ENCODE data around the gene TRIM44.

Gene TRIM44

DNA sequence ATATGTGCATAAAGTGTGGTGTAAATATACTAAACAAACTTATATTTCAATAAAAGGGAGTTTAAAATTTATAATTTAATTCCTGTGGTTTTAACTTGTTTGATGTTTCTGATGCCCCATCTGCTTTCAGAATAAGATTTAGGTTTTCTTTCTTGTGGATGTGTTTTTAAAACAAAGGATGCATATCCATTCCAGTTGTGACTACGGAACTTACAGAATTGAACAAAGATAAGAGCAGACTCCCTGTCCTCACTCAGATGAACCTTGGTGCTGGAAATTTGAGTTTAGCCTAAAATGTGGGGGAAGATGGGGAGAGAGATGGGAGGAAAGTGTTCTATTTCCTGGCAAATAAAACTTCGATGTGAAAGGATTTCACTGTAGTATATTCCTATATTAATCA lies 41.8 kb upstream of the TRIM44 start:
- H3K27ac ChIP-seq (ENCODE audit: low read depth, low read length): peak overlapping the region; percentile 52
- H3K79me2 ChIP-seq (ENCODE audit: control insufficient read depth, insufficient read depth, low read length, unreplicated experiment): peaks cover 27% of the 10 kb centered on the region
- H3K4me3 ChIP-seq (ENCODE audit: low read depth, low read length): peak overlapping the region; percentile 75
- peaks cover 62% of the 10 kb centered on the region for H3K4me1 ChIP-seq (ENCODE audit: control insufficient read depth, insufficient read depth, low read length, unreplicated experiment)
- H3K27me3 ChIP-seq (ENCODE audit: insufficient read depth, low read length): no peaks in the 10 kb centered on the region
- H2AFZ ChIP-seq (ENCODE audit: low read length, unreplicated experiment): no peak overlapping the region
- no peaks in the 10 kb centered on the region for H3K36me3 ChIP-seq (ENCODE audit: insufficient read depth, low read length)

DNA sequence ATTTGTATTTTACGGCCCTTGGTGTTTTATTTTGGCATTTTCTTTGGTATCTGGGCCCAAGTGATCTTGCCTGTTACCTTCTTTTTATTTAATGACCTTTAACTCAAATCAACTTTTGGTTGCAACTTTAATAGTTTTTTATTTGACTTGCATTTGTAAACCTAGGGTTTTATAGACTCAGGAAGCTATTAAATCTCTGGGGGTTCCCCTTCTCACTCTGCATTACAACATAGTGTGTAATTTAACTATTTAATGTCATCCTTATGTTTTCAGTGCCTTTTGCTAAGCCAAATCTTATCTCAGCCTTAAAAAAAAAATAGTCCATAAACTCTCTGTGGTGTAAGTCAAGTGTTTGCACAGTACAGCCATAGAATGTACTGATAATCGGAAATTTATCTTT lies 41.0 kb upstream of the TRIM44 start:
- Histone ChIP-seq H2AFZ (ENCODE audit: low read length, unreplicated experiment) (no peak overlapping the region), H3K79me2 (ENCODE audit: control insufficient read depth, insufficient read depth, low read length, unreplicated experiment) (peaks cover 27% of the 10 kb centered on the region), H3K4me1 (ENCODE audit: control insufficient read depth, insufficient read depth, low read length, unreplicated experiment) (peaks cover 55% of the 10 kb centered on the region), H3K27ac (ENCODE audit: low read depth, low read length) (peak overlapping the region; percentile 52), H3K36me3 (ENCODE audit: insufficient read depth, low read length) (no peaks in the 10 kb centered on the region), H3K4me3 (ENCODE audit: low read depth, low read length) (peak overlapping the region; percentile 75), H3K27me3 (ENCODE audit: insufficient read depth, low read length) (no peaks in the 10 kb centered on the region)

DNA sequence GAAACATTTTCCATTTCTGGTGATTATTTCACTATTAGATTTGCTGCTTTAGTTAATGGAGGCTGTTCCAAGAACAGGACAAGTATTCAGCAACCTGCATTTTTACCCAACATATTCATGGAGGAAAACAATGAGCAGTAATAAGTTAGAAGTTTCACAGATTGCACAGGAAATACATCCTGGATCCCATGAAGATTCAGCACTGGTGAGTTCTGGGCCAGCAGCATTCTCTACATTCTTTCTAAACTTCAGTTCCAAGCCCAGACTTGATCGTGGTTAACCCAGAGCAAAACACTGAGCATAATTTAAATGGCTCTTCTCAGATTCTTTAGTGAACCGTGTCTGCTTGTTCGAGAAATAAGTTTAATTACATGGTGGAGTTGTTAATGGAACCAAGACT lies 40.5 kb upstream of the TRIM44 start:
- Histone ChIP-seq H3K79me2 (ENCODE audit: control insufficient read depth, insufficient read depth, low read length, unreplicated experiment) (peaks cover 27% of the 10 kb centered on the region), H3K4me1 (ENCODE audit: control insufficient read depth, insufficient read depth, low read length, unreplicated experiment) (peaks cover 51% of the 10 kb centered on the region), H3K36me3 (ENCODE audit: insufficient read depth, low read length) (no peaks in the 10 kb centered on the region), H3K4me3 (ENCODE audit: low read depth, low read length) (peak overlapping the region; percentile 75), H2AFZ (ENCODE audit: low read length, unreplicated experiment) (no peak overlapping the region), H3K27ac (ENCODE audit: low read depth, low read length) (peak overlapping the region; percentile 52), H3K27me3 (ENCODE audit: insufficient read depth, low read length) (no peaks in the 10 kb centered on the region)

DNA sequence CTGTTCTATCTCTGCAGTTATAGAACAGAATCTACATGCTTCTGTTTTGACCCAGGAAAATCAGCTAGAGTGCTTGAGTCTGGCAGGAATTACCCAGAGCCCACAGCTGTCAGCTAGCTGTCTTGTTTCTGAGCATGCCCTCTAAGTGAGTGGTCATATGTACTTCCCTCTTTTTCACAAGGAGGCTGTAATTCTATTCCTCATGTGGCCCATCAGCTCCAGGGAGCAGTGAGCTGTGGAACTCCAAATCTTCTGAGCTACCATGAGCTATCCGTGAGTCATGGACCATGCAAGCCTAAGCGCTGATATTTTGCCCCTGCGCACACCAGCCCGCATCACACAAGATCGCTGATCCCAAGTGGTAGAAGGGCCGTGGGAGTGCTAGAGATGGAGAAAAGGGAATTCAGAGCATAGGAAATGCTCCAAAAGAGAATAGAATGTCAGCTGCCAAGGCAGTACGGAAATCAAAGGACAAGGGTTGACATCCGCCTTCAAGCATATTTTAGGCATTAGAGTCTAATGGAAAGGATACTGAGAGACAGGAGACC lies 38.9 kb upstream of the TRIM44 start:
- Histone ChIP-seq H3K27me3 (ENCODE audit: insufficient read depth, low read length) (no peaks in the 10 kb centered on the region), H3K79me2 (ENCODE audit: control insufficient read depth, insufficient read depth, low read length, unreplicated experiment) (peaks cover 26% of the 10 kb centered on the region), H2AFZ (ENCODE audit: low read length, unreplicated experiment) (no peak overlapping the region), H3K4me1 (ENCODE audit: control insufficient read depth, insufficient read depth, low read length, unreplicated experiment) (peaks cover 47% of the 10 kb centered on the region), H3K36me3 (ENCODE audit: insufficient read depth, low read length) (no peaks in the 10 kb centered on the region), H3K27ac (ENCODE audit: low read depth, low read length) (peak overlapping the region; percentile 53), H3K4me3 (ENCODE audit: low read depth, low read length) (no peak overlapping the region; the same call in 1 of the 2 replicates)

DNA sequence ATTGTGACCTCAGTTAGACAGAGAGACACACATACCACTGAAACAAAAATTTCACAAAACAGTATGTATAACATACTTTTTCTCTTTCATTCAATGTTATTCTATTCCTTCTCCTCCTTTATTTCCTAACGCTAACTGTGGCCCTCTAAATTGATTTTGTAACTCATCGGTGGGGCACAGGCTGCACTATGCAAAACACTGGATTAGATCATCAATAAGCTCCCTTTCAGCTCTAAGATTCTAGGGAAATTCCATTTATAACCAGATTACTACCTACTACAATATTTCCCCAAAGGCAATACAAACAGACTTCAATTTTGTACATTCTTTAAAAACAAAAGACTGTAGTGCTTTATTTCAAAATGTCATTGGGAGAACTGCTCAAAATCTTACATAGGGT lies 38.3 kb upstream of the TRIM44 start:
- peaks cover 53% of the 10 kb centered on the region for H3K4me1 ChIP-seq (ENCODE audit: control insufficient read depth, insufficient read depth, low read length, unreplicated experiment)
- H3K4me3 ChIP-seq (ENCODE audit: low read depth, low read length): no peak overlapping the region
- H3K36me3 ChIP-seq (ENCODE audit: insufficient read depth, low read length): no peaks in the 10 kb centered on the region
- no peak overlapping the region for H2AFZ ChIP-seq (ENCODE audit: low read length, unreplicated experiment)
- peaks cover 20% of the 10 kb centered on the region for H3K79me2 ChIP-seq (ENCODE audit: control insufficient read depth, insufficient read depth, low read length, unreplicated experiment)
- H3K27me3 ChIP-seq (ENCODE audit: insufficient read depth, low read length): no peaks in the 10 kb centered on the region
- peak overlapping the region; percentile 53; the same call in 1 of the 2 replicates for H3K27ac ChIP-seq (ENCODE audit: low read depth, low read length)

DNA sequence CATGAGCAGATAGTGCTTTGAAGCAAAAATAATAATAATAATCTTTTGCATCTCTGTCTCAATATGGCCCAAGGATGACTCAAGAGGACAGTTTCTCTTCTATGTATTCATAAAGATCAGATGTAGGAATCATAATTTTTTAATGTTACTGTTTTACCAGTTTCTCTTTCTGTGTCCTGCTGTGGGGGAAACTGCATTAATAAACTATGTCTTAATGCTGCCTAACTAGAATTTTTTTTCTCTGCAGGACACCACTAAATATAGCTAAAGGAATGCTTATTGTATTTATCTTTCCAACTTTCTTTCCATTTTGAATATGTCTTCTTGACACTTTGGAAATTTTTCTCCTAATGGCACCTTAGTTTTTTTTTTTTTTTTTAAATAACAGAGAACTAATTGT lies 37.8 kb upstream of the TRIM44 start:
- Histone ChIP-seq H3K4me3 (ENCODE audit: low read depth, low read length) (no peak overlapping the region), H2AFZ (ENCODE audit: low read length, unreplicated experiment) (no peak overlapping the region), H3K36me3 (ENCODE audit: insufficient read depth, low read length) (no peaks in the 10 kb centered on the region), H3K27ac (ENCODE audit: low read depth, low read length) (peak overlapping the region; percentile 53; the same call in 1 of the 2 replicates), H3K79me2 (ENCODE audit: control insufficient read depth, insufficient read depth, low read length, unreplicated experiment) (peaks cover 16% of the 10 kb centered on the region), H3K27me3 (ENCODE audit: insufficient read depth, low read length) (no peaks in the 10 kb centered on the region), H3K4me1 (ENCODE audit: control insufficient read depth, insufficient read depth, low read length, unreplicated experiment) (peaks cover 58% of the 10 kb centered on the region)

DNA sequence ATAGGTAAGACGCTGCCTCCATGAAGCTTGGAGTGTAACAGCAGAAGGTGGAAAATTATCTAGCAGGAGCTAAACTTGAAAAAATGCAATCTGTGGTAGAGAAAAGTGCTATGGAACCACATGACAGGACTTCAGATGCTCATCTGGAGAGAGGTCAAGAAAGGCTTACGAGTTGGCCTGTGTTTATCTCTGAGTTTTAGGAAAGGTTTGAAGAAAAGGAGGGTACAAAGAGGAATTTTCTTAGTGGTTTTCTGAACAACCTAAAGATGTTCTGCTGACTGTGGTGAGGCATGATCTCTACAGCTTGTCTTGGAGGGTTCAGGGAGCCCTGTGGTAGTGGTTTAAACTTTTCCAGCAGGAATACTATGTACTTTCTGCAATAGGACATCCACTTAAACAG lies 36.1 kb upstream of the TRIM44 start:
- no peaks in the 10 kb centered on the region for H3K36me3 ChIP-seq (ENCODE audit: insufficient read depth, low read length)
- no peaks in the 10 kb centered on the region for H3K27me3 ChIP-seq (ENCODE audit: insufficient read depth, low read length)
- H3K27ac ChIP-seq (ENCODE audit: low read depth, low read length): no peak overlapping the region
- no peaks in the 10 kb centered on the region for H3K79me2 ChIP-seq (ENCODE audit: control insufficient read depth, insufficient read depth, low read length, unreplicated experiment)
- peaks cover 65% of the 10 kb centered on the region for H3K4me1 ChIP-seq (ENCODE audit: control insufficient read depth, insufficient read depth, low read length, unreplicated experiment)
- no peak overlapping the region for H2AFZ ChIP-seq (ENCODE audit: low read length, unreplicated experiment)
- no peak overlapping the region for H3K4me3 ChIP-seq (ENCODE audit: low read depth, low read length)

DNA sequence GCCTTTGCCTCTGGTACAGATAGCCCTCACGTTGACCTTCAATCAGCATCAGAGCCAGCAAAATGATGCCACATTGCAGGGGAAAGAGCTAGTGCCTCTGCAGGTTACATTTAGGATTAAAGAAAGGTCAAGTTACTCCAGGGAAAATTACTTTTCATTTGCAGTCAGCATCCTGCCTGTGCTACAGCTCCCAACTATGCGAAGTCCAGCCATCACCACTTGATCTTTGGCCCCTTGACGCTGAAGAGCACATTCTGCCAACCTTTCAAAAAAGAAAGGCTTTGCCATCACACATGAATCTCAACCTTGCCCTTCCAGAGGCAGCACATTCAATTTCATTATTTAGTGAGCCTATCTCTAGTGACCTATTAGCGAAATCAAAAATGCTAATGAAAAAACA lies 33.1 kb upstream of the TRIM44 start:
- H3K36me3 ChIP-seq (ENCODE audit: insufficient read depth, low read length): no peaks in the 10 kb centered on the region
- peak overlapping the region; percentile 56 for H3K27ac ChIP-seq (ENCODE audit: low read depth, low read length)
- no peaks in the 10 kb centered on the region for H3K27me3 ChIP-seq (ENCODE audit: insufficient read depth, low read length)
- H3K79me2 ChIP-seq (ENCODE audit: control insufficient read depth, insufficient read depth, low read length, unreplicated experiment): no peaks in the 10 kb centered on the region
- no peak overlapping the region for H3K4me3 ChIP-seq (ENCODE audit: low read depth, low read length)
- no peak overlapping the region for H2AFZ ChIP-seq (ENCODE audit: low read length, unreplicated experiment)
- H3K4me1 ChIP-seq (ENCODE audit: control insufficient read depth, insufficient read depth, low read length, unreplicated experiment): peaks cover 49% of the 10 kb centered on the region

DNA sequence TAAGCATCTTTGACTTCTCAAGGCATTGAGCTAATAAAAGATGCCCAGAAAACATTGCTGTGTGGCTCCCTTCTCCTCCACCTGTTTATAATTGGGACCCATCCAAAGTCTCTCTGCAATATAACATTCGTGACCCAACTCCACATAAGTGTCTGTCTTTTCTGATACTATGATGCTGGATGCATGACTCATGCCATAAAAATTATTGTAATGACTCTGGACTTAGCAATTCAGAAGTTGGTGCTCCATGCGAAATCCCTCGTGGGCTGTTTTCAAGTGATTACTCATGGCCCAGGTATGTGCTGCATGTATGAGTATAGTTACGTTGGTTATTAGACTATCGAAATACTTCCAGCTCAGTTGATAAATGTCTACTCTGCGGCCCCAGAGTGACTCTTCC lies 32.7 kb upstream of the TRIM44 start:
- peaks cover 45% of the 10 kb centered on the region for H3K4me1 ChIP-seq (ENCODE audit: control insufficient read depth, insufficient read depth, low read length, unreplicated experiment)

DNA sequence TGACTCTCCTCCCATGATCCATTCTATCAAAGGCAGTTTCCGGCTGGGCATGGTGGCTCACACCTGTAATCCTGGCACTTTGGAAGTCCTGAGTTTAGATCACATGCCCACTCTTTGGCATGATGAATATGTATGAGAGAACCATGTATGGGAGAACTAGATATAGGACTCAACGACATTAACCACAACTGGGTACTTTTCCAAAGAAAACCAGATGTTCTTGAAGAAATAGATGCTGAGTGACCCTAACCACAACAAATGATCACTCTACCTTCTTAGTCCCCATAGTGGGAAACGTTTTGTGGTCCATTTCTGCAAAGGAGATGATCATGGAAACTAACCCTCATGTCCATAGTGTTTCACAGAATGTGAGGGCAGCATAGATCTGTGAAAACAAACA lies 30.7 kb upstream of the TRIM44 start:
- Histone ChIP-seq H3K4me1 (ENCODE audit: control insufficient read depth, insufficient read depth, low read length, unreplicated experiment) (peaks cover 43% of the 10 kb centered on the region), H3K36me3 (ENCODE audit: insufficient read depth, low read length) (no peaks in the 10 kb centered on the region), H3K27me3 (ENCODE audit: insufficient read depth, low read length) (no peaks in the 10 kb centered on the region), H3K27ac (ENCODE audit: low read depth, low read length) (peak overlapping the region; percentile 43; the same call in 1 of the 2 replicates), H3K4me3 (ENCODE audit: low read depth, low read length) (no peak overlapping the region), H3K79me2 (ENCODE audit: control insufficient read depth, insufficient read depth, low read length, unreplicated experiment) (no peaks in the 10 kb centered on the region), H2AFZ (ENCODE audit: low read length, unreplicated experiment) (no peak overlapping the region)

More for the DNA sequence above, 32.7 kb upstream of the TRIM44 start:
- Histone ChIP-seq H3K36me3 (ENCODE audit: insufficient read depth, low read length) (no peaks in the 10 kb centered on the region), H3K4me3 (ENCODE audit: low read depth, low read length) (peak overlapping the region; percentile 37; the same call in 1 of the 2 replicates), H3K27me3 (ENCODE audit: insufficient read depth, low read length) (no peaks in the 10 kb centered on the region), H3K27ac (ENCODE audit: low read depth, low read length) (peak overlapping the region; percentile 77), H3K79me2 (ENCODE audit: control insufficient read depth, insufficient read depth, low read length, unreplicated experiment) (no peaks in the 10 kb centered on the region), H2AFZ (ENCODE audit: low read length, unreplicated experiment) (no peak overlapping the region)

DNA sequence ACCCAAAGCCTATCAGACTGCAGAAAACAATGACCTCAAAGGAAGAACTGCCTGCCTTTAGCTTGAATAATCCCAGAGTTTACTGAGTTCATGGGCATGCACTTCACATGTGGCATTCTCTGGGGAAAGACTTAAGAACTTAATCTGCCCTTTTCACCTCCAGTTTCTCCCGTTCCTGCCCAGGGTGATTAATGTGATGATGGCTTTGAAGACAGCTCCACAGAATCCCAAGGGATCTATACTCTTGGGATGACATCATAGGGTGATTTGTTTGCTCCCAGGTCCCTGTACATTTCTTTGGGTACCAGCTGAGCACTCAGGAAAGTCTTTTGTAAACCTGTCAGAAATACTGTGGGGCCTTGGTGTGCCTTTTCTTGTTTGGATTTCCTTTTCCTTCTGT lies 30.3 kb upstream of the TRIM44 start:
- no peak overlapping the region for H3K4me3 ChIP-seq (ENCODE audit: low read depth, low read length)
- peaks cover 43% of the 10 kb centered on the region for H3K4me1 ChIP-seq (ENCODE audit: control insufficient read depth, insufficient read depth, low read length, unreplicated experiment)
- H3K79me2 ChIP-seq (ENCODE audit: control insufficient read depth, insufficient read depth, low read length, unreplicated experiment): no peaks in the 10 kb centered on the region
- no peaks in the 10 kb centered on the region for H3K27me3 ChIP-seq (ENCODE audit: insufficient read depth, low read length)
- no peak overlapping the region for H2AFZ ChIP-seq (ENCODE audit: low read length, unreplicated experiment)
- H3K36me3 ChIP-seq (ENCODE audit: insufficient read depth, low read length): no peaks in the 10 kb centered on the region
- H3K27ac ChIP-seq (ENCODE audit: low read depth, low read length): peak overlapping the region; percentile 43; the same call in 1 of the 2 replicates

All from ACC112 (cell line).